COLO668 (cell line): ENCODE data around the gene MAGEA2B.
"Not testable (repeated sequence)": the region's sequence is repeated elsewhere in the genome, so short reads cannot be mapped to it uniquely, and the experiment has no call there.

Experiments
- DNase-seq: peaks from one replicate; lab custom pipeline; 2025; ENCODE audit not compliant: unreplicated experiment; lab: John Stamatoyannopoulos, UW

The MAGEA2B gene

DNA sequence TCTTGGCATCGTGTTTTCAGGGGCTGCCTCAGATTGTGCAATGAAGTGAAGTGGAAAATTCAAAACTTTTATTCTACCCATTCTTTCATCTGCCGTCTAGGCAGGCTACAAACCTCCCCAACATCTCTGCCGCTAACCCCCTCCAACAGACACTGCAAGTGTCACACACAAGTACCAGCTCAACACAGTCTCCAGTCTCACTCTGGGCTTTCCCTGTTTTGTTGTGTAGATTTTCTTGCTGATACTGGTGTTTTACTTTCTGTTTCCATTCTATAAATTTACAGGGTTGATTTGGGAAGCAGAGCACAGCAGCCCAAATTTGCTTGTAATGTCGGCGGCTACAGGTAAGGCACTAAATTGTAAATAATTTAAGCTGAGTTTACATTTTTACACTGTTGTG is 40.4 kb downstream of the MAGEA2B start:
- not testable (repeated sequence) for DNase-seq

DNA sequence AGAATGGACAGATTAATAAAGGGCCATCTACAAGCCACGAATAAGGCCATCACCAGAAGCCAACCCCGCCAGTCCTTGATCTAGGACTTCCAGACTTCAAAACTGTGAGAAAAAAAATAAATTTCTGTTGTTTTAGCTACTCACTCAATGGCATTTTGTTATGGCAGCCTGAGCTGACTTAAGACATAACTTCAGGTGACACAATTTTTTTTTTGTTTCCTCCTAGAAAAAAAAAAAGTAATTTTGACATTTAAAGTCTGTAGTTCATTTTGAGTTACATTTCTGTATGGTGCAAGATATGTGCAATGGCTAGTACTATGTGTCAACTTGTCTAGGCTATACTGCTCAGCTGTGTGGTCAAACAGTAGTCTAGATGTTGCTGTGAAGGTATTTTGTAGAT is 44.5 kb downstream of the MAGEA2B start, which contains the start of gene CSAG3:
TSS of gene CSAG3 (plus strand) at position 301 of the 400 bp plus-strand sequence.
- not testable (repeated sequence) for DNase-seq

DNA sequence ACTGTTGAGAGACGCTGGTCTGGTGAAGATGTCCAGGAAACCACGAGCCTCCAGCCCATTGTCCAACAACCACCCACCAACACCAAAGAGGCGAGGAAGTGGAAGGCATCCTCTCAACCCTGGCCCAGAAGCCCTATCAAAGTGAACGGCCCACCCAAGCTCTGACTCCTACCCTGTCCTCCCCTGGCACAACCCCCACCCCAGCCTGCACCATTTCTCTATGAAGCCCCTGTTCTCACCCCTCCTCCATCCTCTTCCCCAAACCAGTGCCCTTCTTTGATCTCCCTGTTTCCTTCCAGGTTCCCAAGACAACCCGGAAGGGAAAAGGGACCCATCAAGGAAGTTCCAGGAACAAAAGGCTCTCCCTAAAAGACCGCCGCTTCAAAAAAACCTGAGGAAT is 45.1 kb downstream of the MAGEA2B start:
- DNase-seq, result not testable (repeated sequence)

DNA sequence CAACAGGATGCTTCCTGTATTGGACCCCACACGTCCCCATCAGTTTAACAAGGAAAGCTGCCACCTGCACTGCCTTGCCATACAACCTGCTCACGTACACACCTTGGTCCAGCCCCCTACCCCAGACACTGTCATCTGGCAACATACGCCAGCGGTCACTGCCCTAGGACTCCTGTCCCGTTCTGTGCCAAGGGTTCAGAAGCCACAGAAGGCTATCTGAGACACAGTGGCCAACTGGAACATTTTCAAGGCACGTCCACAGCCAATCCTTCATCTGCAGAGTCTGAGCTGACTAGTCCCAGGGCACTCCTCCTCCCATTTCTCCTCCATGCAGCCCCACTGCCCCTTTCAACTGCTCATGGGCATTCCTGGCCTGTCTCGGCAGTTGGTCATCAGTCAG is 47.2 kb downstream of the MAGEA2B start:
- not testable (repeated sequence) for DNase-seq

DNA sequence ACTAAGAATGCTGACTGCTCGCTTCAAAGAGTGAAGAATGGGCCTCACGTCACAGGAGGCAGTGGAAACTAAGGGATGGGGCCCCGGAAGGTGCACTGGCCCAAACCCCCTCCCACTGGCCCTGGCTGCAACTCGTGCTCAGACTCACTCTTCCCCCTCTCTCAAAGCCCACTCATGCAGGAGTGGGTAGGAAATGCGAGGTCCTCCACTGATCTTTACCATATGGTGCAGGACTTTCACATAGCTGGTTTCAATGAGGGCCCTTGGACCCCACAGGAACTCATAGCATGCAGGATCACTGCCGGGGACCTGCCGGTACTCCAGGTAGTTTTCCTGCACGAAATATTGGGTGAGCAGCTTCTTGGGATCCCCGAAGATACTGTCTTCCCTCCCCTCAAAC is 52.1 kb downstream of the MAGEA2B start:
- DNase-seq, result not testable (repeated sequence)
